COLO668 (cell line): Measurements from ENCODE around the gene NKPD1.
A peak's percentile ranks its signal among the peaks of the same experiment; 100 is the strongest.

Experiments
- DNase-seq: peaks from one replicate; lab custom pipeline; 2025; ENCODE audit not compliant: unreplicated experiment; lab: John Stamatoyannopoulos, UW

Gene NKPD1

DNA sequence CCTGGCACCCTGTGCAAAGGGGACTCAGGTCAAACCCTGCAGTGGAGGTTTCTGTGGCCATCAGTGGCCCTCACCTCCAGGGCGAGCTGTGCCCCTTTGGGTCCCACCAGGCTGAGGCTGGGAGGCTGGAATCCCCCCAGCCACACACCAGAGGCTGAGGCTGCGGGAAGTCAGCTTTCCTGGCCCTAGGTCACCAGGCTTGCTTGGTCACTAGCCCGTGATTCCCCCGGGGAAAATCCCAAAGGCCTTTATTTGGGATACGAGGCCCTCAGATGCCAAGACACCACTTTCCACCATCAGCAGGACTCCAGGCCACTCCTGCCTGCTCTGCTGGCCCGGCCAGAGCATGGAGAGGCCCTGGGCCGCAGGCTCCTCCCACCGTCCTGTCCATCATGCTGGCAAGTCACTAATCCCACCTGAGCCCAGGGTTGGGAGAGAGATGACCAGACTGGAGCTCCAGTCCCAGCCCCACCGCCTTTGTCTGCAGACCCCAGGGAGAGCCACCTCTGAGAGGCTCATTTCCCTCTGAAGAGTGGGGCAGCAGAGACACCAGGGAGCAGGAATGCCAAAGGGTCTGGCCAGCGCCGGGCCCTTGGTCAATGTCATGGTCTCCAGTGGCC lies 4.7 kb downstream of the NKPD1 start:
- DNase-seq = no peak

DNA sequence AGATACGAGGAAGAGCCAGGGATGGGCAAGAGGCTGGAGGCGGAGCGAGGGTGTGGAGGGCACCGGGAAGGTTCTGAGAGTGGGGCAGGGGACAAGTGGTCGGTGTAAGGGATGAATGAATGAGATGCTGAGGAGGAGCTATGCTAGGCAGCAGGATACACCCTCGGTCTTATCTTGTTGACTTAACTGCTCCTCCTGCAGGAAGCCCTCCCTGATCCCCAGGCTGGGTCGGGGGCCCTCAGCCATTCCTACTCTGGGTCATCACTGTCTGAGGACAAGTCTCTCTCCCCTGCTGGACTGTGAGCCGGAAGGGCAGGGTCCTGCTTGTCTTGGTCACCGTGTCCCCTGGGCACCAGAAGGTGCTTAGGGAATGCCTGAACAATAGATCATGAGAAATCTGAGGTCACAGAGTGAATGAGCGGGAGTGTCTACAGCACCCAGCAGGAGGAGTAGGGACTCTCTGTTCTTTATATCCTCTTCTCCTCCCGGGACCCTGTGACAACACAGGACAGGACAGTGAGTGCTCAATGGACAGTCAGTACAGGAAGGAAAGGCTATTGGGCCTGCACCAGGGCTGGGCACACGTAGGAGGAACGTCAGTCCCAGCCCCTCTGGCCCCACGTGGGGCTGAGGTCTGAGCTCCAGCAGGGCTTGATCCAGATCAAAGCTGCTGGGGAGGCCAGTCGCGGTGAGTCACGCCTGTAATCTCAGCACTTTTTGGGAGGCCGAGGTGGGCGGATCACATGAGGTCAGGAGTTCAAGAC lies 6.5 kb downstream of the NKPD1 start:
- no peak for DNase-seq

DNA sequence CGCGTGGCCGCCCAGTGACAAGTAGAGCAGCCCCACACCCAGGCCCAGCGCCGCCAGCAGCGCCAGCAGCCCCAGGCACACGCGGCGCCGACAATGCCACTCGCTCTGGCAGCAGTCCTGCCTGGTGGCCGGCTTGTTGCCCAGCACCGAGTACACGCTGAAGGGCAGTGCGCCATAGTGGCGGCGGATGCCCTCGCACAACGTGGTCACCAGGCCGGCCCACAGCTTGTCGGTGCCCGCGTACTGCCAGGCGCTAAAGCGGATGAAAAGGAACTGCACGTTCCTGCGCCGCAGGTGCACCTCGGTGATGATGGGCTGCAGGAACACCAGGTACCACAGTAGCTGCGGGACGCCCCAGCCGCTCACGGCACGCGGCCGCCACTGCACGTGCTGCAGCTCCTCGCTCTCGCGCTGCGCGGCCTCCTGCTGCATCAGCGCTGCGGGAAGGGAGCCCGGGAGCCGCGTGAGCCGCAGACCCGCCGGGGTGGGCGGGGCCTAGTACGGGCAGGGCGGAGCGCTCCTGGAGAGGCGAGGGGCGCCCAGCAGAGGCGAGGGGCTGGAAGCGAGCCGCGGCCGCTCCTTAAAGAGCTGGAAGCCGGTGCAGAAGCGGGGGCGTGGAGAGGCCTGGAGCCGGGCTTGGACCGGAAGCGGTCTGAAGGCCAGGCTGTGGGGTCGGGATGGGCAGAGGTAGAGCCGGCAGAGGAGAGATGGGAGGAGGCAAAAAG lies 7.3 kb downstream of the NKPD1 start:
- peak; percentile 70 for DNase-seq

DNA sequence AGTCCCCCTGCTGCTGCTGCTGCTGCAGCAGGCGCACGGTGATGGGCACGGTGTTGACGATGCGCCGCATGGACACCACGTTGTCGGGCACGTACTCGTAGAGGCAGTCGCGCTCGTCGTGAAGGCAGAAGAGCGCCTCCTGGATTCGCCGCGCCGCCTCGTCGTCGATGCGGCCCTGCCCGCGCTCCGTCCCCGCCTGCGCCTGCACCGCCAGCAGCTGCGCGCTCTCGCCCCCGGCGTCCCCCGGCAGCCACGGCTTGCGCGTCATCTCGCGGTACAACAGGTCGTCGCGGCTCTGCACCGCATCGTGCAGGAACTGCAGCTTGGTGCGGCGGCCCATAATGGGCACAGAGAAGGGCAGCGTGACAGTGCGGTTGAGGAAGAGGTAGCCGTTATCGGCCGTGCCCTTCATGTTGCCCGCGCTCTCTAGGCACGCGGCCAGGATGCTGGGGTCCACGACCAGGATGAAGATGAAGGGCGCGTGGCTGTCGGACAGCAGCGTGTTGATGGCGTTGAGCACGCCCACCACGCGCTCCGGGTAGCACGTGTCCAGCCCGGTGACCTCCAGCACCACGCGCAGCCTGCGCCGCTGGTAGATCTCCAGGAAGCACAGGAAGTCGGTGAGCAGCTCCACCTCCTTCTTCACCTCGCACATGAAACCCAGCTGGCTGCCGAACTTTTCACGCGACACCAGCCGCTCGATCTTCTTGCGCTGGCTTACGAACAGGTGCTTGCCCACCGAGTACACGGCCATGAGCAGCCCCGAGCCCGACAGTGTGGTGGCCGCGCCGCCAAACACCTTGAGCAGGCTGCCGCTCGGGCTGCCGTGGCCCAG lies 8.1 kb downstream of the NKPD1 start:
- DNase-seq = peak; percentile 76

DNA sequence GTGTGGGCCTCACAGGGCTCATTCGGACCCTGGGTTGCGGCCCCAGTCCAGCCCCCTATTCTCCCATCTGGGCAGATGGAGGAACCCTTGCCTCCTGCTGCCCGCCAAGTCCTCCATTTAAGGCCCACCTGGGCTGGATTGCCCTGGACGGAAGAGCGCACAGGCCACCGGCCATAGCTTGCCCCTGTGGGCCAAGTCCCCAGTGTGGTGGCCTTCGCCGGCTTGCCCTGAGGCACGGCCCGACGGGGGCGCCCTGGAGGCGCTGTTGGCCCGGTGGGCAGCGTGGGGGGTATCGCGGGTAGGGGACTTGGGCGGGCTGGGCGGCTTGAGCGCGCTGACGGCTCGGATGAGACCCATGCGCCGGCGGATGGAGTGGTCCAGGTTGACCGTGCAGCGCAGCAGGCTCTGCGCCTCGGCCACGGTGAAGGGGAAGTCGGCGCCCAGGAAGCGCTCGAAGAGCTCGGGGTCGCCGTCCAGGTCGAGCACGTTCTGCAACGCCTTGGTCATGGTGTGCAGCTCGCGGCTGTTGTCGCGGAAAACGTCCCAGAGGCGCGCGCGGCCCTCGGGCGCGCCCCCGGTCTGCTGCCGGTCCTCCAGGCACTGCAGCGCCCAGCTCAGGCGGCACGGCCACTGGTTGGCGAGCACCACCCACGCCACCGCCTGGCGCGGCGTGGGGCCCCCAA lies 8.8 kb downstream of the NKPD1 start:
- no peak for DNase-seq

DNA sequence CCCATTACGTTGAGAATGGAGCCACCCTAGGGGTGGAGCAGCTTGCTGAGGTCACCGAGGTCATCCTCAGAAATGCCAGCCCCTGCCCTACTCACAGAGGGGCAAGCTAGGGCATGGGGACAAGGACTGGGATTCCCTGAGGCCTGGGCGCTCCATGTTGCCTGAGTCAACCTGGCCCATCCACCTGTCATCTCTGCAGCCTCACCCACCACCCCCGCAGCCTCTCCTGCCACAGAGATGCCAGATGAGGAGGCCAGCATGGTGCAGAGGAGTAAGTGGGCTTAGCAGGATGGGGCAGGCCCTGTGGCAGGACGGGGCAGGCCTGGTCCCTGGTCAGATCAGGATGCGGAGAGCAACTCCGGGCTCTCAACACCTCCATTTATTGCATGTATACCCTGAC lies 9.5 kb downstream of the NKPD1 start:
- DNase-seq = no peak

DNA sequence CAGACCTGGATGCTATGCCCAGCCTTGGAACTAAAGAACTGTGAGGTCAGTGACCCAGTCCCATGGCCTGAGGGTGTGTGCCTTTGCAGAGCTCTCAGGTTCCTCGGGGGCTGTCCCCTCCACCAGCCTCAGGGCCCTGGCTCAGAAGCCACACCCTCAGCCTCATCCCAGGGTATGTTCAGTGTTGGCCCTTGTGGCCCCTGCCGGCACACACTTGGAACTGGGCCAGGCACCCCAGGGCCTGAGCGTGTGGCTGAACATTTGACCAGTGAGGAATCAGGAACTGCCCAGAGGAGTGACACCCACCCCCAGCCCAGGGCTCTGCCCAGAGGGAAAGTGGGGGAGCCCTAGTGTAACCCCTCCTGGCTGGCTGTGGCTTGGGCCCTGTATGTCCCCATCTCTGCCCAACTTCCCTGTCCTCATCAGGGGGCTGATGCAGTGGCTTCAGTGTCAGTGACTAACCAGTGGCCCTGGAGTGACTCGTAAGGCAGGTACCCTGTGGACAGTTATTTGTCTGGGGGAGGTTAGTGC lies 10.0 kb downstream of the NKPD1 start:
- DNase-seq = peak; percentile 57

DNA sequence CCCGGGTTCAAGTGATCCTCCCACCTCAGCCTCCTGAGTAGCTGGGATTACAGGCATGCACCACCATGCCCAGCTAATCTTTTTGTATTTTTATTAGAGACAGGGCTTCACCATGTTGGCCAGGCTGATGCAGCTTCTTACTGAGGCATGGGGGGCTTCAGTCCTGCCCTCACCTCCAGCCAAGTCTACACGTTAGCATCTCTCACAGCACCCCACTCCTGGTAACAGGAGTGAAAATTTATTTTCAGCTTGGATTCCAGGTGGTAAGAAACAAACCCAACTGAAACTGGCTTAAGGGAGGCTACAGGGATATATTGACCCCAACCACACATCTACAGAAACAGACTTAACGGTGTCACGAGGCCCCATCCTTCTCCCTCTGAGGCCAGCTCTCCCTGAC lies 10.6 kb downstream of the NKPD1 start:
- no peak for DNase-seq

DNA sequence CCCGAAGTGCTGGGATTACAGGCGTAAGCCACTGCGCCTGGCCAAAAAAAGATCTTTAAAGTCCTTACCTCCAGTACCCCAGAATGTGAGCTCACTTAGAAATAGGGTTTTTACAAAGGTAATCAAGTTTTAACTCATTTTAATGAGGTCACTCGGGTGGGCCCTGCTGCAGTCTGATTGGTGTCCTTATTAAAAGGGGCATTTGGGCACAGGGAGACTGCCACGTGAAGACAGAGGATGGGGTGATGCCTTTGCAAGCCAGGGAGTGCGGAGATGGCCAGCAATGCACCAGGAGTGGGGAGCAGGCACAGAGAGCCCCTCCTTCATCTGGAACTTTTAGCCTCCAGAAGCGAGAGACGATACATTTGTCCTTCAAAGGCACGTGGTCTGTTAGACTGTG lies 11.7 kb downstream of the NKPD1 start:
- no peak for DNase-seq

DNA sequence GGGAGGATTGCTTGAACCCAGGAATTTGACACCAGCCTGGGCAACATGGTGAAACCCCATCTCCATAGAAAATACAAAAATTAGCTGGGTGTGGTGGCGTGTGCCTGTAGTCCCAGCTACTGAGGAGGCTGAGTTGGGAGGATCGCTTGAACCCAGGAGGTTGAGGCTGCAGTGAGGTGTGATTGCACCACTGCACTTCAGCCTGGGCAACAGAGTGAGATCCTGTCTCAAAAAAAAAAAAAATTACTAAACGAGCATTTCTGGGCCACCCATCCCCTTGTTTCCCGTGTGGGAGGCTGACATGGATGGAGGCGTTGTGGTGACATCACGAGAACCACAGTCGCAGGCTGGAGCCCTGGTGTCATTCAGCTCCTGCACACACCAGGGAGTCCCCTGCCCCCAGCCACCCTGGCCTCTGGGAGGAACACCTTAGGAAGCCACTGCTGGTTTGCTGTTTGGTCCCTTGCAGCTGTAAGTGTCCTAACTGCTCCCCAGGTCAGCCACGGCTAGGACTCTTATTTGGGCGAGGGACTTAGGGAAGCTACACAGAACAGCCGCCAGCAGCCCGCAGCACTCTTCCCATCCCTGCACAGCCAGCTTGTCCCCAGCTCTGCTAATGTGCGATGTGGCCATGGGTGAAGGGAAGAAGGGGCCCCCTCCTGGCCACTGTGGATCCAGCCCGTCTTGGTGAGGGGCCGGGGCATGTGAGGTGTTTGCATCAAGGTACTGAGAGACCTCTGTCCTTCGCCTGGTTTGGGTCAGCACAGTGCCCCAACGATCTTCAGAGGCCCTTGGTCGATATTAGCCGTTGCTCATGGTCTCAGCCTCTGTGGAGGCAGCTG lies 12.7 kb downstream of the NKPD1 start:
- DNase-seq = no peak

DNA sequence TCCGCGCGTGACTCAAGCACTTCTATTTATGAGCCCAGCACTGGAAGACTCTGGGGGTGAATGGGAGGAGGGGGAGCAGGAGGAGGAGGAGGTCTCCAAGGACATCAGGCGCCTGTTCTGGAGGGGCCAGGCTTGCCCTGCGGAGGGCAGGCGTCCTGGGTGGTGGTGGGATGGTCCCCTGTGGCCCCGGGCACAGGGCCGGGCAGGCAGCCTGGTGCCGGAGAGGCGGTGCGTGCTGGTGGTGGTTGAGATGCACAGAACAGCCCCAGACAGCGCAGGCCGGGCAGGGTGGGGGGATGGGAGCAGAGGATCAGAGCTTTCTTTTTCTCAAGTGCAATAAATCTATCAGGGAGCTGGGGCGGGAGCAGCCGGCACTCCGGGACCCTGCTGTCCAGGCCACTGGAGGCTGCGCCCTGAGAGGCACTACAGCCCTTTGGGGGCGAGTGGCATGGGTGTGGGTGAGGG lies 14.0 kb downstream of the NKPD1 start:
- no peak for DNase-seq

DNA sequence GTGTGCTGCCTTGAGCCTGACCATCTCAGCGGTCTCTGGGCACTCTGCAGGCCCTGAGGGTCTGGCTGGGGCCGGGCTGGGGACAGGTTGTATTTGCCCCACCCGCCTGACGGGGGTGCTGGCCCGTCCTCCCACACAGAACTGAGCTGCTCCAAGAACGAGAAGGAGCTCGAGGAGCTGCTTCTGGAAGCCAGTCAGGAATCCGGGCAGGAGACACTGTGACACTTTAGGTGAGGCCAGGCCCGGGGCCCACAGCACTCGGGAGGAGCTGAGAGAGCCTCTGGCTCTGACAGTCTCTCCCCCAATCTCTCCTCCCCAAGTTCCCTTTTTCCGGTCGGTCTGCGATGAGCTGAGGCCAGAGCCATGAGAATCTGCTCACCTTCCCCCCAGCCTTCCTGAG lies 14.5 kb downstream of the NKPD1 start:
- no peak for DNase-seq

DNA sequence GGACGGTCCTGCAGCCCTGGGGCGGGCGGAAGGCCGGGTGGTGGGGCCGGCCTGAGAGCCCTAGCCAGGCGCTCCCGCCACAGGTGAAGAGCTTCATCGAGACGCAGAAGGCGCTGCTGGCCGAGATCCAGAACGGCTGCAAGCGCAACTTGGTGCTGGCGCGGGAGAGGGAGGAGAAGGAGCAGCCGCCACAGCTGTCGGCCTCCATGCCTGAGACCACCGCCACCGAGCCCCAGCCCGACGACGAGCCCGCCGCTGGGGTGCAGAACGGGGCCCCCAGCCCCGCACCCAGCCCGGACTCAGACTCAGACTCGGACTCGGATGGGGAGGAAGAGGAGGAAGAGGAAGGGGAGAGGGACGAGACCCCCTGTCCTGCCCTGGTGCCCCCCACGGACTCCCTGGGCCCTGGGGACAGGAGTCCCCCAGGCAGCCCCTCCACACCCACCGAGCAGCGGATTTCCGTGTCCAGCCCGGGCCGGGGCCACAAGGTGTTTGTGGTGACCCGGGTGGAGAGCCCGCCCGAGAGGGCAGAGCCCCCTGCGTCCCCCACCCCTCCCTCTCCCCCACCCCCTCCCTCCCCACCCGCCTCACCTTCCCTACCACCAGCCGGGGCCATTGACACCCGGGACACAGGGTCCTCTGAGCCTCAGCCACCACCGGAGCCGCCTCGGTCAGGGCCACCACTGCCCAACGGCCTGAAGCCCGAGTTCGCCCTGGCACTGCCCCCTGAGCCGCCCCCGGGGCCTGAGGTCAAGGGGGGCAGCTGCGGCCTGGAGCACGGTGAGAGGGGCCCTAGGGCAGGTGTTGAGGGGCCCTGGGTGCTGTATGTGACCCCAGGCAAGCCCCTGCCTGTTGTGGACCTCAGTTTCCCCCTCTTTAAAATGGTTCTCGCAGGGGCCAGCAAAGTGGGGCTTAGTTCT lies 15.3 kb downstream of the NKPD1 start:
- no peak for DNase-seq

DNA sequence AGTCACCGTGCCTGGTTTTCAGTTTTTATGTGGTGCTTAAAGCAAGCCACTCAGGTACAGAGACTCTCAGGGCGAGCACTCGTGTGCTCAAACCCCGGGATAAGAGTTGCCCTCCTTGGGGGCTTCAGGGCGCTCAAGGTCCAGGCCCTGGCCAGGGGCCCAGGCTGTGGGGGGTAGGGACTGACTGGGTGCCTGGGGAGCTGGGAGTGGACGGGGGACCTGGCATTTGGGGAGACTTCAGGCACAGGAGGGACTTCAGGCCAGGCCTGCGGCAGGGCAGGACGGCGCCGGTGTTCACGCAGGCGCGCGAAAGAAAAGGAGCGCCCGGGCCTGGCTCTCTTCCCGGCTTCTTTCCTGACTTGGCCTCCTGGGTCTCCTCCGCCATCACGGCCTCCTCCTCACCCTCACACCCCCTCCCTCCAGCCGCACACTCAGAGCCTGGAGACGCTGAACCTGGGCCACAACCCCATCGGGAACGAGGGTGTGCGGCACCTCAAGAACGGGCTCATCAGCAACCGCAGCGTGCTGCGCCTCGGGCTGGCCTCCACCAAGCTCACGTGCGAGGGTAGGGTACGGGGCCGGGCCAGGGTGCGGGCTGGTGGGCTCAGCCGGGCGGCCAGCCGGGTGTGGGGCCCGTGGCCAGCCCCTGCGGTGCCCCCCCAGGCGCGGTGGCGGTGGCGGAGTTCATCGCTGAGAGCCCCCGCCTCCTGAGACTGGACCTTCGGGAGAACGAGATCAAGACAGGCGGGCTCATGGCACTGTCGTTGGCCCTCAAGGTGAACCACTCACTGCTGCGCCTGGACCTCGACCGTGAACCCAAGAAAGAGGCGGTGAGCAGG lies 16.1 kb downstream of the NKPD1 start:
- DNase-seq = no peak

DNA sequence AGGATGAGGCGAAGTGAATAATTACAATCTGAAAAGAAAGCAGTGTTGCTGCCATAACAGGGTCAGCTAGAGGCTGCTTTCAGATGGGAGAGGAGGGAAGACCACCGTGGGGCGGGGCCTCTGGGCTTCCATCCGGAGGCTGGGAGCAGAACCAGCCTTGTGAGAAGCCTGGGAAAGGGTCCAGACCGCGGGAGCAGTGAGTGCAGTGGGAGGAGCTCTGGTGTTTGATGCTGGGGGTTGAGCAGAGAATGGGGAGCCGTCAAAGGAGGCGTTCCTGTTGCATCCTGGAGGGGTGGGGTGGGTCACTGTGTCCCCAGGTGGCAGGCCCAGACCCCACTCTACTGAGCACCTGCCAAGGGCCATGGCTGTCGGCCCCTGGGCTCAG lies 18.1 kb downstream of the NKPD1 start:
- no peak for DNase-seq

DNA sequence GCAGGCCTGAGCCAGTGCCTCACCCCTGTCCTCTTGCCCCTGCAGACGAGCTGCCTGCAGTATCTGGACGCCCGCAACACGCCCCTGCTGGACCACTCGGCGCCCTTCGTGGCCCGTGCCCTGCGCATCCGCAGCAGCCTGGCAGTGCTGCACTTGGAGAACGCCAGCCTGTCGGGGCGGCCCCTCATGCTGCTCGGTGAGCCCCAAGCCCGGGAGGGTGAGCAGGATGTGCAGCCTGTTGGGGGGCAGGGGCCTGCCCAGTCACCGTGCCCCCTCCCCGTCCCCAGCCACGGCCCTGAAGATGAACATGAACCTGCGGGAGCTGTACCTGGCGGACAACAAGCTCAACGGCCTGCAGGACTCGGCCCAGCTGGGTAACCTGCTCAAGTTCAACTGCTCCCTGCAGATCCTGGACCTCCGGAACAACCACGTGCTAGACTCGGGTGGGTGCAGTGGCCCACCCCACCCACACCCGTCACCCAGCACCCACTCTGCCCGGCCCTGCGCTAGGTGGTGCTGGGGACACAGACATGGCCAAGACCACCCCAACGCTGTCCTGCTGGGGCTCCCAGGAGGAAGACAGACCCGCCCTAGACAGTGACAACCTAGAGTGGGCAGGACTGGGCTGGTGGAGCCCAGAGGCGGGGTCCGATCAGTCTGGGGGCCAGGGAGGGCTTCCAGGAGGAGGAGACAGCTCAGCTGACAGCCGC lies 18.6 kb downstream of the NKPD1 start:
- no peak for DNase-seq
